Fibroblast of lung (primary cell): Measurements from ENCODE around the gene PDSS2.

Experiments used
- CTCF ChIP-seq, 2 donors: IDR thresholded peaks in 1 of 2; conservative IDR thresholded peaks in 1 of 2; 1 replicate in 1 of 2; 2 replicates in 1 of 2; pipeline ENCODE4 v1.5.1; 2011 to 2012; ENCODE audit warnings: low read length in 2 of 2, control low read depth in 1 of 2, inconsistent platforms in 1 of 2, low read depth in 1 of 2, mild to moderate bottlenecking in 1 of 2
- EZH2 ChIP-seq: IDR thresholded peaks from 2 replicates; pipeline ENCODE4 v1.5.1; 2012; ENCODE audit warnings: low read length, control low read depth, mild to moderate bottlenecking; ENCODE audit errors: missing control alignments

- TF ChIP-seq CTCF (conservative IDR thresholded peaks at IDR 0.05 in 1 of 2, IDR thresholded peaks at IDR 0.05 in 1 of 2; ENCODE audit: low read depth in 1 of 2, low read length in 2 of 2), result no peak
- no peak for TF ChIP-seq EZH2
These were observed 213.0 kb downstream of the PDSS2 start for GRCh38 chr6:107246249-107246971.
